GM21825 (cell line): Measurements from ENCODE around the gene SCLY.
"Not testable (repeated sequence)": the region's sequence is repeated elsewhere in the genome, so short reads cannot be mapped to it uniquely, and the experiment has no call there.

Experiments
- ATAC-seq: cut with Tn5 transposase; IDR thresholded peaks from one replicate; pipeline ENCODE4 v1.9.1; 2021; ENCODE audit warnings: mild to moderate bottlenecking, moderate library complexity; ENCODE audit not compliant: unreplicated experiment

SCLY gene, protein sequence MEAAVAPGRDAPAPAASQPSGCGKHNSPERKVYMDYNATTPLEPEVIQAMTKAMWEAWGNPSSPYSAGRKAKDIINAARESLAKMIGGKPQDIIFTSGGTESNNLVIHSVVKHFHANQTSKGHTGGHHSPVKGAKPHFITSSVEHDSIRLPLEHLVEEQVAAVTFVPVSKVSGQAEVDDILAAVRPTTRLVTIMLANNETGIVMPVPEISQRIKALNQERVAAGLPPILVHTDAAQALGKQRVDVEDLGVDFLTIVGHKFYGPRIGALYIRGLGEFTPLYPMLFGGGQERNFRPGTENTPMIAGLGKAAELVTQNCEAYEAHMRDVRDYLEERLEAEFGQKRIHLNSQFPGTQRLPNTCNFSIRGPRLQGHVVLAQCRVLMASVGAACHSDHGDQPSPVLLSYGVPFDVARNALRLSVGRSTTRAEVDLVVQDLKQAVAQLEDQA

DNA sequence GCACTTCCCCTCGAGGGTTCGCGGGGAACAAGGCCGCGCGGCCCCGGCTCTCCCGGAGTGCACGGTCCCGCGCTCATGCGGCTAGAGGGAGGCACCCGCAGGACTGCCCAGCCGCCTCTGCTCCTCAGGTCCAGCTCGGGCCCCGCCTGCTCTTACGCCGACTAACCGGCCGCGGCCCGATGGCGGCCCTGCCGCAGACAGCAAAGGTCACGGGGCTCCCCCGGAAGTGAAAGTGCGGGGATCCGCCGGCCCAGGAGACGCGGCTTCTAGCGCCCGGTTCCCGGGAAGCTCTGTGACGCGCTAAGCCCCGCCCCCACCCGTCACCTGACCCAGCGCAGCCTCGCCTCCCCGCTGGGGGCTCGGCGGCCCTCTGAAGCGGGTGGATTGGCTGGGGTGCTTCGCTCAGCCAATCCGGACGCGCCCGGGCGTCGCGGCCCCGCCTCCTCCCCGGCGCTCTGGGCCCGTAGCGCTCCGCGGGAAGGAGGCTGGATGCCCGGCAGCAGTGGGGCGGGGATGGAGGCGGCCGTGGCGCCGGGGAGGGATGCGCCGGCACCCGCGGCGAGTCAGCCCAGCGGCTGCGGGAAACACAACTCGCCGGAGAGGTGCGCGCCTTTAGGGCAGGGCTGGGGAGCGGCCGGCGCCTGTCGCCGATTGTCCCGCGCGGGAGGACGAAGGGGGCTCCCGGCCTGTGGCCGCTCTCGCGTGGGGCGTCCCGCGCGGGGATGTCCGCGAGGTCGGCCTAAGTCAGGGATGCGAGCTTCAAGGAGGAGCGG lies at the start of gene SCLY:
TSS of gene SCLY (plus strand) at position 460 of the 773 bp plus-strand sequence. CDS start at position 514, 54 bp downstream.
- ATAC-seq: peak; percentile 94

DNA sequence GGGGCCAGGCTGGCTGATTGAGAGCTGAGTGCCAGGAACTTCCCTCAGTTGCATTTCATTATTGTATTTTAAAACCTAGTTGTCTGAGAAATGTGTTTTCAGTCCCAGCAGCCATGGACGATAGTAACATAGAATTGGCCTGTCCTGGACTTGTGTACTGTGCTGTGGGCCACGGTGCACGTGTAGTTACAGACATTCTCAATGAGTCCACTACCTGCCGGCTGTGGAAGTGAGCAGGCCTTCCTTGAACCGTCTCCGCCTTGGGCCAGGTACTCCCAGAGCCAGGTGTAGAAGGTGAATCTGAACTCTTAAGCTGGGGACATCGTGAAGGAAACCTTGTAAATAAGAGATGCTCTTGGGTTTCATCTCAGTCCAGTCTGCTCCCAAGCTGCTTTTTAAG lies 47.0 kb upstream of the SCLY start:
- no peak for ATAC-seq

DNA sequence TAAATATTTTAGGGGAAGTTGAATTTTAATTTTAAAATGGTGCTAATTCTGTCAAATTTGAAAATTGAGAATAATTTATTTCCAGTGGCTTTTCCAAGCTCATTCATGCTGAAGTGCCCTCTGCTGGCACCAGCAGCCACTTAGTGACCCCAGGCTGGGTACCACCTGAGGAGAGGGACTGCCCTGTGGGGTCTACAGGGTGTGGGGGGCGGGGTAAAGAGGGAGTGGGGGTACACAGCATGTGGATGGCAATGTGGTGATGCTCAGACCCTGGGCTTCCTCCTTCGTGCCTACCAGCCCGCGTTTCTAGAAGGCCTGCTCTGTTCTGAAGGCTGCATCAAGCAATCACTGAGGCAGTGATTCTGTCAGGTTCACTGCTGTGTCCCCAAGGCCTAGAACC lies 45.1 kb upstream of the SCLY start:
- no peak for ATAC-seq

DNA sequence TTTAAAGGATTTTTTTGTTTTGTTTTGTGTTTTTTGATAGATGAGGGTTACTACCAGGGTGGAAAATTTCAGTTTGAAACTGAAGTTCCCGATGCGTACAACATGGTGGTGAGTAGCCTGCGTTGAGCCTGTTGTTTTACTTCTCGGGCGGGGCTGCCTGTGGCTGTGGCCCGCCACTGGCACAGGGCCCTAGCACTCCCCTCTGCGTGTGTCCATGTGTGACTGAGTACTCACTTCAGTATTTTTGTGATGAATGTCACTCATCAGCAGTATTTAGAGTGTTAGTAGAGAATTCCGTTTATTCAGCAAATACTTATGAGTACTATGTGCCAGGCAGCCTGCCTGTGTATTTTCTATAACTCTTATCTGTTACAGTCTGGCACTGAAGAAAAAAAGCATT lies 44.3 kb upstream of the SCLY start:
- no peak for ATAC-seq

DNA sequence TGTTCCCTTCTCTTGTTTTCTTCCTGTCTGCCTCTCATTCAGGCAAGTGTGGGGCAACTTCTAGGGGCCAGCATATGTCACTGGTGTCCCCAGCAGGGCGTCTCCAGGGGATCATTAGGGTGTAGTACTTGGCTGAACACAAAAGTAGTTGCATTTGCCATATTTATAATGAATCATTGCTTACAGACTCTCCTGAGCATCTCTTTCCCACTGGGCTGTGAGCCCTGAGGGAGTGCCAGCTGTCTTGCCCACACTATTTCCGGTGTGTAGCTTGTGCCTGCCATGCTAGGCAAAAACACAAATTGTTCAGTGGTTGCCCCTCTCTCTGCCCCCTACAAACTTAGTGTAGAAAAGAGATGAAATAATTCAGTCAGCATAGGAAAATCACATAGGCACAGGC lies 40.8 kb upstream of the SCLY start:
- ATAC-seq: no peak

DNA sequence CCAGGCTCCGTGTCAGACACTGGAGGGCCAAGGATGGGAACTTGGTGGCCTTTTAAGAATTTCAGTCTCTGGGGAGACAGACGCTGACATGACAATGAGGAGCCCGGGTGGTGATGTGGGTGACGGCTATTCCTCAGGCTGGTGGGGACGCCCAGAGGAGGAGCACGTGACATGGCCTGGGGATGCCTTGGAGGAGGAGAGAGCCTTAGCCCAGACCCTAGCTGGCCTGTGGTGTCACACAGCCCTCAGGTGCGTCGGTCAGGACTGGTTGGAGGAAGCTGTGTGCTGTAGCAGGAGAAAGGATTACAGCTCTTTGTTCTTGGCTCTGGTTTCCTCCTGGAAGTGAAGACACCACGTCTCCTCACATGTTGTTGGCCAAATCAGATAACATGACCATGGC lies 40.0 kb upstream of the SCLY start:
- no peak for ATAC-seq

DNA sequence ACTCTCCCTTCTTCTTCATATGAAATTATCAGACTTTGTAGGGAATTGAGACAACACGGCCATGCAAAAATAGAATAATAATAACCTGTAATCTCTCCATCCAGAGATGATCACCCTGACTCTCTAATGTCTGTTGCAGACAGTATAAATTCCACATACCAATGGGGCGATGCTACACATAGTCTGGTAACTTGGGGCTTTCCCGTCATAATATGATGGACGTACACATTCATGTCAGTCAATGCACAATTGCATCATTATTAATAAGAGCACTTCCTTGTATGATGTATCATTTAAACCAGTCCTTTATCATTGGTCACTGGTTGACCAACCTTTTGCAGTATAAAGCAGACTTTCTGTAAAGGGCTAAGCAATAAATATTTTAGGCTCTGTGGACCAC lies 39.5 kb upstream of the SCLY start:
- ATAC-seq: no peak

DNA sequence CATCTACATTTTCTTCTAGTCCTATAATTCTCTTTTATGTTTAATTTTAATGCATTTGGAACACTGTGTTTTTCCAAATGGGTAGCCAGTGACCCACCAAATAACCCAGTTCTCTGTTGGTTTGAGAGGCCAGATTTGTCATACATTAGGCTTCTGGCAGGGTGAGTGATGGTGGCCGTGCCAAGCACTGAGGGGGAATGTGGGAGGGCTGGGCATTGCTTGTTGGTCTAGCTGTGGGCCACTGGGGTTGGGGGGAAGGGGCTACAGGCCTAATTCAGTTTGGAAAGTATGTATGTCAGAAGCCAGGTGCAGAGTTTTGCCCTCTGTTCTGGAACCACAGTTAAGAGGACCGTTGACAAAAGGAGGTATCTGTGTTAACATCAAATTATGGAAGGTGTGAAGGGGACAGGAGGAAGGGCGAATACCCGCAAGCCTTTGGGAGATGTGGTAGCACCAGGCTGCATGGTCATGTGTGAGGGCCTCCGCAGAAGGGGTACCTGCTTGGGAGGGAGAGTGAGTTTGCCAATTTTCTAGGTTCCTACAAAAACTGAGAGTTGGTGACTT lies 38.1 kb upstream of the SCLY start:
- no peak for ATAC-seq

DNA sequence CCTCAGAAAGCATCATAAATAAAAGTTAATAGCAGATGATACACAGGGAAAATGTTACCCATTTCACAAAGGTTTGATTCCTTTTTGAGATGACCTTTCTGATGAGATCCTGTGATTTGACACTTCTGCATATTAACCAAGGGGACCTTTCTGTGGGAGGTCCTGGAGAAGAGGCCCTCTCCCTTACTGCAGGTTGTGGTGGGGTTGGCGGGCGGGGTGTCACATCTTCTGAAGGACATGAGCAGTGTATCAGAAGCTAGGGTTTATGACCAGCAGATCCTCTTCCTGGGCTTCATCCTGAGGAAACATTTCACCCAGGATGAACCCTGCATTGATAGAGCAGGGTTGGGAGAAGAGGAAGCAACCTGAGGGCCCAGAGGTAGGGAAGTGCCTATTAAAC lies 37.2 kb upstream of the SCLY start:
- no peak for ATAC-seq

DNA sequence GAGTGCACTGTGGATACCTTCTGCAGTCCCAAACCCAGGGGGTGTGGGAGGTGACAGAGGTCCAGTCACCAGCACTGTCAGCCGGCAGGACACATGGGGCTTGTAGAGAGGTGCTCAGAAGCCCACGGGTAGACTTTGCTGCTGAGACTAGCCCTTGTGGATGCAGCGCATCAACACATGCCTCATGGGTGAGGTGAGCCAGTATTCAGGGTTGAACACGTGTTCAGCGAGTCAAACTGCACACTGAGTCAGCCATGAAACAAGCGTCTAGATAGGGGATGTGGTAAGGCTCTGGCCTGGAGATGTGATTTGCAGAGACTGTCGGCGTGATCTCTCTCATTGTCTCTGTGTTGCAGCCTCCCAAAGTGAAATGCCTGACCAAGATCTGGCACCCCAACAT lies 35.8 kb upstream of the SCLY start:
- ATAC-seq: no peak

DNA sequence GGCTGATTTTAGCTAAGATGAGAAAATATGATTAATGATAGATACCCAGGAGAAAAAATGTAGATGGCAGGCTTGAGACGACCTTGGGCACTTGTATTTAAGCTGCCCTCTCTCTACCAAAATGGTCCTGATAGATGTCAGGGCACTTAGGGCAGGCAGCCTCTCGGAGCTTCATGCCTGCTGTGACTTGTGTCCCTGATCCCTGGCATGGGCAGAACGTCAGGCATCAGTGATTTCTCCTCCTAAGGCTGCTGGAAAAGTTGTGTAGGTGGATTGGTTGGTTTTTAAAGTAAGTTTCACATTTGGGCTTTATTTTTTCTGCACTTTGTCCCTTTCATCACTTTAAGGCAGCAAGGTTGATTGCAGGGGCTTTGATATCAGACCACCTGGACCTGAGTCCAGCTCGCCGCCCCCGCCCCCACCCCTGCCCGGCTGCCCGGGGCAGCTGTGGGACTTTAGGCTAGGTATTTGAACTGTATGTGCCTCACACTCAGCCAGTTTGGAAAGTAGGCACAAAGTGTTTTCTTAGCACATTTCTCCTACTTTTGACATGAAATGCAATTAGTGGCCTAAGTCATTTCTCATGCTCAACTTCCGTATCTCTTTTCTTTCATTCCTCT lies 35.0 kb upstream of the SCLY start:
- ATAC-seq: no peak

DNA sequence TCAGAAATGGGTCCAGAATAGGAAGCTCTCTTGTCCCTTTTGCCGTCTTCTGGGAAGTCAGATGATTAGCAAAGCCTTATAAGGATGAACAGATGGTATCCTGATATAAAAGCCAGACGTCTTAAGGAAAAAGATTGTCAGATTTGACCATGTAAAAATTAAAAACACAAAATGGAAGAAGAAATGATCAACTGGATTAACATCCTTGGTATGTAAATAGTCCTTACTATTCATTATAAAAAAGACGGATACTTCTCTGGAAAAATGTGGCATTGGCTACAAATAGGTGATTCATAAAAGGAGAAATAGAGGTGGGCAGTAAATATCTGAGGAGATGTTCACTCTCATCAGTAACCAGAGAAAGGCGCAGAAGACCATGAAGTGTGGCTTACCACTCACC lies 33.7 kb upstream of the SCLY start:
- no peak for ATAC-seq

DNA sequence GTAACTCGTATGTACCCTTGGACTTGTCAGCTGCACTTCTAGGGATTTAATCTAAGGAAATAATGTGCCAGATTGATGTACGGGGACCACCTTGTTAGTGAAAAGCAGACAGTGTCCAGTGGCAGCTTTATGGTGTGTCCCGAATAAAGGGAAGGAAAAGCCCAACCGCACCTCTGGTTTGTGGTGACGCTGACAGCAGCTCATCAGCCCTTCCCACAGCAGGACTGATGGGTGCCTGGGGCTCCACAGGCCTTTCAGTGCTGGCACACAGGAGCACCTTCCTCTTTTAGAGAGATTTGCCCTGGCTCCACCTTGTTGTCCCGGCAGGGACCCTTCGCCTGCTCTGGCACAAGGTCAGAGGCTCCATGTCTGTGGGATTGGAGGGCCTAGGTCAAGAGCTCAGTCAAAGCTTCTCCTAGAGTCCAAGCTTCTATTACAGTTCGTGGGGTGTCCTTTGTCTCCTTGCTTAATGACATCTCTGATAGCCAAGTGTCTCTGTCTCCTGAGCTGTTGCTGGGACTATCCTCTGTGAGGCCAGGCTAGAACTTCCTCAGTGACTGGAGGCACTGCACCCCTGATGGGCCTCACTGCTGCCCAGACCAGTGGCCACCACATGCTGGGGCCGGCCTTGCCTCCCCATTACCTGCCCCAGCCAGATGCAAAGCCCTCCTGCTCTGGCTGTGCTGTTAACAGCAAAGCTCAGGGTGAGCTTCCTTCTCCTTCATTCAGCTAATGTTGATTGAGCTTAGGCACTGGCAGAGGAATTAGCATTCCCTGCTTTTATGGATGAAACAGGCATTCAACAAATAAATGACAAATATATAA lies 33.0 kb upstream of the SCLY start:
- ATAC-seq: no peak

DNA sequence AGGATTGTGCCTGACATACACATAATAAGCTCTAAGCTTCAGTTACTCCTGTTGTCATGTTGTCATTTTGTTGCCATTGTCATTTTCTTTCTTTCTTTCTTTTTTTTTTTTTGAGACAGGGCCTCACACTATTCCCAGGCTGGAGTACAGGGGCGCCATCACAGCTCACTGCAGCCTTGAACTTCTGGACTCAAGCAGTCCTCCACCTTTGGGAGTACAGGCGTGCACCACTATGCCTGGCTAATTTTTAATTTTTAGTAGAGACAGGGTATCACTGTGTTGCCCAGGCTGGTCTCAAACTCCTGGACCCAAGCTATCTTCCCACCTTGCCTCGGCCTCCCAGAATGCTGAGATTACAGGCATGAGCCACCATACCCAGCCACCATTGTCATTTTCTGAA lies 30.9 kb upstream of the SCLY start:
- ATAC-seq: no peak

DNA sequence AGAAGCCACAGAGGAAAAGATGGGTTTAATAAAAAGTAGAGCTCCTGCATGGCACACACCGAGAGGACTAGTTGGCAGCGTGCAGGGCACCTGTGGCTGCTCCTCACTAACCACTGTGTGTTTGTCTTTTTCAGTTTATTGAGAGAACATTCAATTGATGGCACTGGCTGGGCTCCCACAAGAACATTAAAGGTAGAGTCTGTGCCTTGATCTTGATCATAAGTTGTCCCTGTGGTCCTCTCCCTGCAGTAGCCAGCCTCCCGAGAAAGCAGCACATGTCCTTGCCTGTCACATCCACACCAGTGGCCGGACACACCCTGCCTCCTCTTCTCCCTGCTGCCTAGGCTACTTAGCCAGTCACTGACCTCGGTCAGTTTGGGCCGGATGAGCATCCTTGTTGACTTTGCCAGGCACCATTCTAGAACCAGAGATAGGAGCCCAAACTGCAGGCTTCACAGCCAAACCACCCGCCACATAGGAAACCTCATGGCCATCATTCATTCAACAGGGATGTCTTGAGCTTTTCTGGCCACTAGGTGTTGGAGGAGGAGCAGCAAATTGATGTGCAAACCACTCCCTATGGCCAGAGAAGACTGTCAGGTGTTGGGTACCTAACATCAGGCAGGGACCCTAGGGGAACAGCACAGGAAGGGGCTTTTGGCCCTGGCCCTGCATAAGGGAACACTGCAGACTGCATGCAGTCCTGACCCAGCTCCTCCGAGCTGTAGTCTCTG lies 30.2 kb upstream of the SCLY start:
- ATAC-seq: no peak

DNA sequence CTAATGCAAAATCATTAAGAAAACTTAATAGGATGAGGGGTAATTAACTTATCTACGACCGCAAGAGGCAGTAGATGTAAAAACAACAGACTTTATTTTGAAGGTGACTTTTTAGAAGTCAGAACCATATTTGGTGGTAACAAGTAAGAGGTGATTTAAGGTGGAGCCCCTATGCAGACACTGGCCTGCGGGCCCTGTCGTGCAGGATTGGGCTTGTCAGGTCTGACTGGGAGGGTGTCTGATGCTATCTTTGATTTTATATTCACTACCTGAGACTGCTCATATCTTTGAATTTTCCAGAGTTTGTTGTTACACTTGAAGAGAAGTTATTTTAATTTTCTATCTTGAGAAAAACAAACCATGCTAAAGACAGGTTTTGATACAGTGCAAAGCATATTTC lies 29.1 kb upstream of the SCLY start:
- ATAC-seq: no peak

DNA sequence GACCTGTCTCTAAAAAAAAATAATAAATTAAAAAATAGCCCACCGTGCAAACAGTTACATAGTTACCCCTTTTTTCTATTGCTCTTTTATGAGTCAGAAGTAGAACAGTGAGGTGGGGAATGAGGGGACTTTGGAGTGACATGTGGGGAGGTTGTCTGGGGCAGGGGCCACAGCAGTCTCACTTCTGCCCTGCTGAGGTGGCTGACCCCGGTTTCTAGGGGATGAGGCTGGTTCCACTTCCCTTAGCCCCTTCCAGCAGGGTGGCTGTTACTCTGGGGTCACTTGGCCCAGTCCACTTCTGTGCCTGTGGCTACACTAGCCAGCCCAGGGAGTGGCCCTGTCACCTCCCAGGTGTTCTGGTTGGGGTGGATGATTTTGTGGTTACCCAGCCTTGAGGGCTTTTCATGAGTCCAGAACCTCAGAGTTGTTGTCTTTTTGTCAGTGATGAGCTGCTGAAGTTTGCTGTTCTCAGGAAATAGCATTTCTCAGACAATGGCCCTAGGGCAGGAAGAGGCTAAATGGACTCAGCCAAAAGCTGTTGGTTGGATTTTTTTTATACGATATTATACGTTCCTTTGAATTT lies 28.0 kb upstream of the SCLY start:
- ATAC-seq: no peak

DNA sequence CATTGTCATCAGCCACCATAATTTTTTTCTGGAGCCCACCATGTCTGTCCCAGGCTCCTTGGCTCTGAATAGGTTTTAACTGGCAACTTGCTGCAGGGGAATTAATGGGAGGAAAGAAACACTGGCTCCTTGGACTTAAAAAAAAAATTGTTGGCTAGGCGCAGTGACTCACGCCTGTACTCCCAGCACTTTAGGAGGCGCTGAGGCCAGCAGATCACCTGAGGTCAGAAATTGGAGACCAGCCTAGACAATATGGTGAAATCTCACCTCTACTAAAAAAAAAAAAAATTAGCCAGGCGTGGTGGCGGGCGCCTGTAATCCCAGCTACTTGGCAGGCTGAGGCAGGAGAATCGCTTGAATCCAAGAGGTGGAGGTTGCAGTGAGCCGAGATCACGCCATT lies 26.8 kb upstream of the SCLY start:
- ATAC-seq: not testable (repeated sequence)

DNA sequence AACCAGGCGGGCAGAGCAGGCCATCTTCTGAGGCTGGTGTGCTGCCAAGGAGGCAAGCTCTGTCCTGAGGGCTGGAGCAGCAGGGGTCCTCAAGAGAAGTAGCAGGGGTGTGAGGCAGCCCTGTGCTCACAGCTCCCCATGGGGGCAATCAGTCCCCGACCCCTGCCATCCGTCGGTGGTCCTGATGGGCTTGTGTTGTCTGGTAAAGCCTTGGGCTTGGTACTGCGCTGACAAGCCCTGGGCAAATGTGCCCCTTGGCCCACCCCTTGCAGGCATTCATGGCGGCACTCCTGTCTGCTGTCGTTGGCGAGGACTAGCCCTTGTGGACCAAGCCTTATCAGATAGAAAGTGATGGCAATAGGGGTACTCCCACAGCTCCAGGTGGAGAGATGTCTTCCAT lies 22.6 kb upstream of the SCLY start:
- ATAC-seq: no peak

DNA sequence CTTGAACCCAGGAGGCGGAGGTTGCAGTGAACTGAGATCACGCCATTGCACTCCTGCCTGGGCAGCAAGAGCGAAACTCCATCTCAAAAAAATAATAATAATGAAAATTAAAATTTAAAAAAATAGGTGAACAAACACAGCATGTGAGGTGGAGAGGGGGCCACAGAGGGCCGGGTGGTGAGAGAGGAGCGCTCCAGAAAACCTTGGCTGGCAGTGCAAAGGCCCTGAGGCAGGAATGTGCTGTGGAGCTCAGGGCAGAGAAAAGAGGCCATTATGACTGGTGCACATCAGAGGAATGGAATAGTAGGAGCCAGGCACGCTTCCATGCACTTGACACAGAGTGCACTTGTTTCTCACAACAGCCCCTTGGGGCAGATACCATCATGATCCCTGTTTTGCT lies 21.6 kb upstream of the SCLY start:
- ATAC-seq: no peak
